ENCODE data around the gene KCNJ10.

The KCNJ10 gene

GRCh38 chr1:160020196-160020595, 49.8 kb downstream of the KCNJ10 start:
- no peak for DNase-seq

GRCh38 chr1:160018900-160019299, 51.1 kb downstream of the KCNJ10 start:
- peak; percentile 58 for DNase-seq

GRCh38 chr1:160018347-160018746, 51.6 kb downstream of the KCNJ10 start:
- no peak for DNase-seq

- no peak for DNase-seq
These were observed 52.4 kb downstream of the KCNJ10 start for GRCh38 chr1:160017592-160017991.

GRCh38 chr1:160011781-160012180, 58.2 kb downstream of the KCNJ10 start:
- no peak for DNase-seq

GRCh38 chr1:160009801-160010200, 60.2 kb downstream of the KCNJ10 start:
- DNase-seq, result no peak

GRCh38 chr1:160009081-160009480, 60.9 kb downstream of the KCNJ10 start:
- DNase-seq, result no peak

- peak; percentile 26 for DNase-seq
These were observed 62.3 kb downstream of the KCNJ10 start for GRCh38 chr1:160007577-160008200.

GRCh38 chr1:160006312-160006940, 63.5 kb downstream of the KCNJ10 start:
- peak; percentile 68 for DNase-seq

- no peak for DNase-seq
These were observed 64.9 kb downstream of the KCNJ10 start for GRCh38 chr1:160005070-160005469.

GRCh38 chr1:160004425-160004824, 65.5 kb downstream of the KCNJ10 start:
- DNase-seq, result no peak

GRCh38 chr1:160004001-160004400, 66.0 kb downstream of the KCNJ10 start:
- no peak for DNase-seq

- DNase-seq, result no peak
These were observed 68.5 kb downstream of the KCNJ10 start for GRCh38 chr1:160001440-160001839.

- peak; percentile 51 for DNase-seq
These were observed 70.8 kb downstream of the KCNJ10 start for GRCh38 chr1:159999204-159999603.

- DNase-seq, result peak; percentile 95
These were observed 73.3 kb downstream of the KCNJ10 start for GRCh38 chr1:159996653-159997052.

GRCh38 chr1:159994896-159995295, 75.1 kb downstream of the KCNJ10 start:
- DNase-seq, result no peak

GRCh38 chr1:159993911-159994310, 76.0 kb downstream of the KCNJ10 start:
- no peak for DNase-seq

- DNase-seq, result no peak
These were observed 77.8 kb downstream of the KCNJ10 start for GRCh38 chr1:159992161-159992560.

- peak; percentile 17 for DNase-seq
These were observed 78.4 kb downstream of the KCNJ10 start for GRCh38 chr1:159991513-159991912.

GRCh38 chr1:159990005-159990404, 80.0 kb downstream of the KCNJ10 start:
- no peak for DNase-seq

GRCh38 chr1:159989581-159989980, 80.4 kb downstream of the KCNJ10 start:
- DNase-seq, result no peak

GRCh38 chr1:159988006-159988405, 82.0 kb downstream of the KCNJ10 start:
- DNase-seq, result no peak

- no peak for DNase-seq
These were observed 82.8 kb downstream of the KCNJ10 start for GRCh38 chr1:159987186-159987585.

- DNase-seq, result no peak
These were observed 83.4 kb downstream of the KCNJ10 start for GRCh38 chr1:159986531-159986930.

GRCh38 chr1:159986093-159986492, 83.9 kb downstream of the KCNJ10 start:
- no peak for DNase-seq

Data from fibroblast of skin of right biceps (primary cell).